BE2C (cell line): ENCODE data around the gene ARSB.

Experiments
- DNase-seq: peaks from one replicate; pipeline ENCODE4 v3.0.0-alpha.2; 2020
- H3K27me3 ChIP-seq: fragments of 250-450 bp; sonication (Bioruptor Pico); 2 replicates; pipeline ENCODE4 v1.5.1; 2020; ENCODE audit warnings: mild to moderate bottlenecking
- H3K36me3 ChIP-seq: fragments of 250-450 bp; sonication (Bioruptor Pico); 2 replicates; pipeline ENCODE4 v1.5.1; 2020; ENCODE audit warnings: mild to moderate bottlenecking
- H3K4me1 ChIP-seq: fragments of 250-450 bp; sonication (Bioruptor Pico); 2 replicates; pipeline ENCODE4 v1.5.1; 2020
- H3K4me3 ChIP-seq: 2 replicates; pipeline ENCODE4 v1.5.1; 2011; ENCODE audit warnings: low read depth, low read length
- H3K9me3 ChIP-seq: fragments of 250-450 bp; sonication (Bioruptor Pico); 2 replicates; pipeline ENCODE4 v1.5.1; 2020
- TF ChIP-seq, protein P1 (sequence below): IDR thresholded peaks from 2 replicates; pipeline ENCODE4 v1.5.1; 2012; ENCODE audit warnings: mild to moderate bottlenecking, low read depth, low read length

Gene ARSB

DNA sequence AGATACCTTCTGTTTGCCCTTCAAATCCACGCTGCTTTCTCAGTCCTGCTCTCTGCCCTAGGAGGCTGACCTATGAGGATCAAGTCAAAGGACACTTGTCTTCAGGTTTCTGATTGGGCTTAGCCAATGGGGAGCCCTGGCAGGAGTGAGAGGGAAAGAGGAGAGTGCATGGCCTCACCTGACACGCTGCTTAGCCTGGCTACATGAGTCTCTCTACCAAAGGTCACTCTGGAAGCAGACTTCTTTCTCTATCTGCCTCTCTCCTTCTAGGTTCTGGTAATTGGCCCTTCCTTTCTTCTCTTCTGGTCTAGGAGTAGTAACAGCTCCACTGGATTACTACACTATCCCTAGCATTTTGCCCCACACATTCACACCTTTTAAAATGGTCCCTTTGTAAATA is 13.1 kb downstream of the ARSB start:
- TF ChIP-seq, protein P1, sequence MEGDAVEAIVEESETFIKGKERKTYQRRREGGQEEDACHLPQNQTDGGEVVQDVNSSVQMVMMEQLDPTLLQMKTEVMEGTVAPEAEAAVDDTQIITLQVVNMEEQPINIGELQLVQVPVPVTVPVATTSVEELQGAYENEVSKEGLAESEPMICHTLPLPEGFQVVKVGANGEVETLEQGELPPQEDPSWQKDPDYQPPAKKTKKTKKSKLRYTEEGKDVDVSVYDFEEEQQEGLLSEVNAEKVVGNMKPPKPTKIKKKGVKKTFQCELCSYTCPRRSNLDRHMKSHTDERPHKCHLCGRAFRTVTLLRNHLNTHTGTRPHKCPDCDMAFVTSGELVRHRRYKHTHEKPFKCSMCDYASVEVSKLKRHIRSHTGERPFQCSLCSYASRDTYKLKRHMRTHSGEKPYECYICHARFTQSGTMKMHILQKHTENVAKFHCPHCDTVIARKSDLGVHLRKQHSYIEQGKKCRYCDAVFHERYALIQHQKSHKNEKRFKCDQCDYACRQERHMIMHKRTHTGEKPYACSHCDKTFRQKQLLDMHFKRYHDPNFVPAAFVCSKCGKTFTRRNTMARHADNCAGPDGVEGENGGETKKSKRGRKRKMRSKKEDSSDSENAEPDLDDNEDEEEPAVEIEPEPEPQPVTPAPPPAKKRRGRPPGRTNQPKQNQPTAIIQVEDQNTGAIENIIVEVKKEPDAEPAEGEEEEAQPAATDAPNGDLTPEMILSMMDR, result no peak
- H3K9me3 ChIP-seq, result no peaks in the 10 kb centered on the region
- peaks cover 7% of the 10 kb centered on the region for H3K4me1 ChIP-seq
- no peaks in the 10 kb centered on the region for H3K27me3 ChIP-seq
- DNase-seq, result no peak
- no peaks in the 10 kb centered on the region for H3K36me3 ChIP-seq
- no peak overlapping the region for H3K4me3 ChIP-seq

DNA sequence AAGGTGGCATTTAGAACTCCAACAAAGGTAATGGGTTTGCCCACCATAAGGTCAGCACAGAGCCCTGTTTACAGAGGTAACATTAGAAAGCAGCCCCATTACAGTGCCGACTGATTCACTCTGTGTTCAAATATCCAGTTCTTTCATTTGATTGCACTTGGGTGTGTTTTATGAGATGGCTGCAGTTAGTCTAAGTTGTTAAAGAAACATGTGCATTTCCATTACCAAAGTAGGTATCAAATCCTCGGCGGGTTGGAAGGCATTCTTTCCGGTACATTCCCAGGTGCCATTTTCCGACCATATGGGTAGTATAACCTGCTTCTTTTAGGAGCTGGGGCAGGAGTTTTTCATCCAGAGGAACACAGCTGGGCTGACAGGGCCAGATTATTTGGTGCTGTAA is 16.3 kb downstream of the ARSB start:
- H3K4me3 ChIP-seq, result no peak overlapping the region
- H3K9me3 ChIP-seq, result no peaks in the 10 kb centered on the region
- TF ChIP-seq, protein P1, result no peak
- H3K36me3 ChIP-seq, result no peaks in the 10 kb centered on the region
- DNase-seq, result no peak
- no peaks in the 10 kb centered on the region for H3K27me3 ChIP-seq
- peaks cover 7% of the 10 kb centered on the region for H3K4me1 ChIP-seq

DNA sequence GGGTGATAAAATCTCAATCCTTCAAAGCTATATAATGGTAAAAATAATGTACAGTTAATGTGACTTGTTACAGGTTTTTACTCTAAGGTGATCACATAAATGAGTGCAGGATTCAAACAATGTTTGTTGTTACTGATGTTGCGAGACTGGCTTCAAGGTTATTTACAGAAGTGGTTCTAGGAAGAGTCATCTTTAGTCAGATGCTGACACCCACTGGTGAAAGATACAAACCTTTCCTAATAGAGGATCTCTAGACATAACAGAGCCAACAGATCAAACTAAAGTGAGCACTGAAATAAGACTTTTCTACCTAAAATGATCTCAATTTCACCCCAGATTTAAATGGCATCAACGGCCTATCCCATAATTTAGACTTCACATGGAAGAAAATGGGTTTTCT is 20.2 kb downstream of the ARSB start:
- TF ChIP-seq, protein P1, result peak; percentile 70
- Histone ChIP-seq H3K27me3 (no peaks in the 10 kb centered on the region), H3K4me1 (no peaks in the 10 kb centered on the region), H3K4me3 (no peak overlapping the region), H3K36me3 (no peaks in the 10 kb centered on the region), H3K9me3 (no peaks in the 10 kb centered on the region)
- peak; percentile 36 for DNase-seq

DNA sequence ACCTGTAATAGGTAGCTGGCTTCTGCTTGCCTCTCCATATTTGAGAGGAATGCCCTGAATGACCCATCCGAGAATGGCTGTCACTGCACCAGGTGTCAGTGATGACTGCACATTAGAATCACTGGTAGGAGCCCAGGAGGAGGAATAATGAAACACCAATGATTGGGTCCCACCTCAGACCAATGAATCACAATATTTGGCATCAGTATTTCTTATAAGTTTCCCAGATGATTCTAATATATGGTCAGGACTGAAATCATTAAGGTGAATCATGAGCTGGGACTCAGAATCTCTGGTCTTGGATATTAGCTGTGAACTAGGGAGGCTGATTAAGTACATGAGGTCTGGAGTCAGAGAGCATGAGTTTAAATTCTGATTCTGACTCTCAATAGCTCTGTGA is 23.4 kb downstream of the ARSB start:
- no peak overlapping the region for H3K4me3 ChIP-seq
- H3K9me3 ChIP-seq, result no peaks in the 10 kb centered on the region
- TF ChIP-seq, protein P1, result no peak
- no peaks in the 10 kb centered on the region for H3K4me1 ChIP-seq
- no peaks in the 10 kb centered on the region for H3K27me3 ChIP-seq
- H3K36me3 ChIP-seq, result no peaks in the 10 kb centered on the region
- no peak for DNase-seq

DNA sequence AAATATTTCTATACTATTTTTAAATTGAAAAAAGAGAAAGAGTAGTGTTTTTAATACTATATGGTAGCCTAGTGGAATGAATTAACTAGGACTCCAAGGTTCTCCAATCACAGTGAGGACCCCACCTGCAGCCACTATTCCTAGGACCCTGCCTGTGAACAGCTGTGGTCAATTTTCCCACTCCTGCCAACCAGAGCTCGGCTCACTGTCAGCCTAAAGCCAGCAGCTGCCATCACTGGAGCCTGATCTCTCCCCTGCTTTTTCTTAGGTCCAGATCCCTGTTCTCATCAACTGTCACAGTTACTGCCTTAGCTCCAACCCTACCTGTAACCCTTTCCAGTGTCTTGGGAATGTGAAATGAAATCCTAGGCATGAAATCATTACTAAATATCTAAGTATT is 25.3 kb downstream of the ARSB start:
- TF ChIP-seq, protein P1, result no peak
- Histone ChIP-seq H3K27me3 (no peaks in the 10 kb centered on the region), H3K4me1 (no peaks in the 10 kb centered on the region), H3K36me3 (no peaks in the 10 kb centered on the region), H3K4me3 (no peak overlapping the region), H3K9me3 (no peaks in the 10 kb centered on the region)
- no peak for DNase-seq

DNA sequence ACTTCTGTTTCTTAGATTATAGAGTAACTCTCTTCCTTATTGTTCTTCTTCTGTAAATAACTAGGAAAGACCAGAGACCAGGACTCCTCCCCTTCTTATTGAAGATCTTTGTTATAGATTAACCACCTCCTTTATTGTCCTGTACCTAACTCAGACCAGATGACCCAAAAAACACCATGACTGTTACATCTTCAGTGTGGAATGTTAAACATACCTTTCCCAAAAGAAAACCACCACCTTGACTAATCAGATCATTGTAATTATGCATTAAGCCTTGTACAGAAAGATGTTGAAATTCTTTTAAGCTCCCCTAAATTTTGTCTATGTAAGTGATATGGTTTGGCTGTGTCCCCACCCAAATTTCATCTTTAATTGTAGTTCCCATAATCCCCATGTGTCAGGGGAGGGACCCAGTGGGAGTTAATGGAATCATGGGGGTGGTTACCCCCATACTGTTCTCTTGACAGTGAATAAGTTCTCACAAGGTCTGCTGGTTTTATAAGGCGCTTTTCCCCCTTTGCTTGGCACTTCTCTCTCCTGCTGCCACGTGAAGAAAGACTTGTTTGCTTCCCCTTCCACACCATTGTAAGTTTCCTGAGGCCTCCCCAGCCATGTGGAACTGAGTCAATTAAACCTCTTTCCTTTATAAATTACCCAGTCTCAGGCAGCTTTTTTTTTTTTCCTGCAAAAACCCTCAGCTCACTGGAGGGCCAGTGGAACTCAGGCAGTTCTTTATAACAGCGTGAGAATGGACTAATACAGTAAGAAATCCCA is 26.3 kb downstream of the ARSB start:
- Histone ChIP-seq H3K9me3 (no peaks in the 10 kb centered on the region), H3K4me3 (no peak overlapping the region), H3K36me3 (no peaks in the 10 kb centered on the region), H3K27me3 (no peaks in the 10 kb centered on the region), H3K4me1 (no peaks in the 10 kb centered on the region)
- no peak for DNase-seq
- TF ChIP-seq, protein P1, result no peak
